Endodermal cell (in vitro differentiated cells): ENCODE data around the gene GTF2H1. TPM values are rescaled to one million over a fixed set of nuclear protein-coding genes. Genes with fewer than 3 reads are reported as not detected.

Source experiments
- DNase-seq: peaks from one replicate; pipeline ENCODE4 v3.0.0-alpha.2; 2017
- H3K27ac ChIP-seq: 2 replicates; pipeline ENCODE4 v1.5.1; 2013; ENCODE audit warnings: mild to moderate bottlenecking, low read depth, low read length, moderate library complexity
- H3K27me3 ChIP-seq: 2 replicates; pipeline ENCODE4 v1.6.1; 2013; ENCODE audit warnings: mild to moderate bottlenecking, low read length, moderate library complexity; ENCODE audit not compliant: insufficient read depth, control insufficient read depth, poor library complexity, severe bottlenecking
- H3K36me3 ChIP-seq: 2 replicates; pipeline ENCODE4 v1.7.0; 2013; ENCODE audit warnings: mild to moderate bottlenecking, low read length, moderate library complexity; ENCODE audit not compliant: control insufficient read depth, insufficient read depth
- H3K4me1 ChIP-seq: one replicate; pipeline ENCODE4 v1.7.0; 2013; ENCODE audit warnings: low read length; ENCODE audit not compliant: control insufficient read depth, insufficient read depth
- H3K4me3 ChIP-seq: 2 replicates; pipeline ENCODE4 v1.5.1; 2013; ENCODE audit warnings: mild to moderate bottlenecking, low read length, moderate library complexity
- H3K9ac ChIP-seq: 2 replicates; pipeline ENCODE4 v1.6.1; 2013; ENCODE audit warnings: mild to moderate bottlenecking, low read length, moderate library complexity; ENCODE audit not compliant: poor library complexity, severe bottlenecking; ENCODE audit errors: extremely low read depth
- H3K9me3 ChIP-seq: 2 replicates; pipeline ENCODE4 v1.6.1; 2013; ENCODE audit warnings: mild to moderate bottlenecking, low read length, moderate library complexity; ENCODE audit not compliant: control insufficient read depth
- H3K27ac Mint-ChIP-seq: 2 replicates; pipeline ENCODE4 v1.8.0; 2020; ENCODE audit warnings: mixed read lengths
- H3K27me3 Mint-ChIP-seq: 2 replicates; pipeline ENCODE4 v1.8.0; 2021; ENCODE audit warnings: mild to moderate bottlenecking, mixed read lengths; ENCODE audit not compliant: insufficient read depth
- H3K36me3 Mint-ChIP-seq: 2 replicates; pipeline ENCODE4 v1.8.0; 2020; ENCODE audit warnings: low read depth, mixed read lengths
- H3K4me1 Mint-ChIP-seq: 2 replicates; pipeline ENCODE4 v1.8.0; 2020; ENCODE audit warnings: mixed read lengths
- H3K4me3 Mint-ChIP-seq: 2 replicates; pipeline ENCODE4 v1.8.0; 2020; ENCODE audit warnings: mild to moderate bottlenecking, moderate library complexity, mixed read lengths
- H3K9me3 Mint-ChIP-seq: 2 replicates; pipeline ENCODE4 v1.8.0; 2020; ENCODE audit warnings: mild to moderate bottlenecking, mixed read lengths
- WGBS, 2 experiments: methylation state at CpG; one replicate each; pipeline versions ENCODE4 v1.1.5 to v1.1.7; 2013; ENCODE audit warnings: missing lambda C conversion rate in 2 of 2, mixed read lengths in 1 of 2; ENCODE audit not compliant: insufficient coverage in 1 of 2, insufficient read length in 1 of 2; 5-methylcytosine and 5-hydroxymethylcytosine counted together
- total RNA-seq, 2 donors: library from RNA; stranded (reverse); fragmentation: NEBNext Ultra II Directional in 1 of 2; extraction: Animal tissue kit (Norgen Biotek cat#: 25700) in 1 of 2; gene quantifications; 2 replicates in 1 of 2; 3 replicates in 1 of 2; pipeline ENCODE4 v1.2.1, GENCODE V29; 2021
- TF ChIP-seq, protein P1 (sequence below): fragments of 200-600 bp; sonication (generic); conservative IDR thresholded peaks from 2 replicates; pipeline ENCODE4 v1.5.0; 2021; ENCODE audit warnings: antibody characterized with exemption, mild to moderate bottlenecking

The GTF2H1 gene
- total RNA-seq, 2 donors from 2014 or later: 25.7 to 31.5 TPM

- TF ChIP-seq, protein P1, sequence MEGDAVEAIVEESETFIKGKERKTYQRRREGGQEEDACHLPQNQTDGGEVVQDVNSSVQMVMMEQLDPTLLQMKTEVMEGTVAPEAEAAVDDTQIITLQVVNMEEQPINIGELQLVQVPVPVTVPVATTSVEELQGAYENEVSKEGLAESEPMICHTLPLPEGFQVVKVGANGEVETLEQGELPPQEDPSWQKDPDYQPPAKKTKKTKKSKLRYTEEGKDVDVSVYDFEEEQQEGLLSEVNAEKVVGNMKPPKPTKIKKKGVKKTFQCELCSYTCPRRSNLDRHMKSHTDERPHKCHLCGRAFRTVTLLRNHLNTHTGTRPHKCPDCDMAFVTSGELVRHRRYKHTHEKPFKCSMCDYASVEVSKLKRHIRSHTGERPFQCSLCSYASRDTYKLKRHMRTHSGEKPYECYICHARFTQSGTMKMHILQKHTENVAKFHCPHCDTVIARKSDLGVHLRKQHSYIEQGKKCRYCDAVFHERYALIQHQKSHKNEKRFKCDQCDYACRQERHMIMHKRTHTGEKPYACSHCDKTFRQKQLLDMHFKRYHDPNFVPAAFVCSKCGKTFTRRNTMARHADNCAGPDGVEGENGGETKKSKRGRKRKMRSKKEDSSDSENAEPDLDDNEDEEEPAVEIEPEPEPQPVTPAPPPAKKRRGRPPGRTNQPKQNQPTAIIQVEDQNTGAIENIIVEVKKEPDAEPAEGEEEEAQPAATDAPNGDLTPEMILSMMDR: no peak
- H3K27ac ChIP-seq: no peak overlapping the region
- peaks cover 78% of the 10 kb centered on the region for H3K36me3 ChIP-seq
- Mint-ChIP-seq H3K27ac (no peak overlapping the region), H3K9me3 (peaks cover 4% of the 10 kb centered on the region), H3K36me3 (peaks cover 67% of the 10 kb centered on the region), H3K27me3 (no peaks in the 10 kb centered on the region), H3K4me1 (no peaks in the 10 kb centered on the region), H3K4me3 (no peak overlapping the region)
- 96 to 100% methylated on average over 4 of the region's 4 CpGs for WGBS, 2 experiments
- DNase-seq: no peak
- no peaks in the 10 kb centered on the region for H3K9me3 ChIP-seq
- no peaks in the 10 kb centered on the region for H3K27me3 ChIP-seq
- no peak overlapping the region for H3K4me3 ChIP-seq
- no peaks in the 10 kb centered on the region for H3K4me1 ChIP-seq
- no peak overlapping the region for H3K9ac ChIP-seq
These were observed 41.8 kb upstream of the GTF2H1 start for GRCh38 chr11:18280438-18281045.

GRCh38 chr11:18282626-18283025 is 39.7 kb upstream of the GTF2H1 start:
- Histone ChIP-seq H3K27me3 (no peaks in the 10 kb centered on the region), H3K4me3 (no peak overlapping the region), H3K9ac (no peak overlapping the region), H3K27ac (no peak overlapping the region), H3K4me1 (peaks cover 3% of the 10 kb centered on the region), H3K9me3 (no peaks in the 10 kb centered on the region), H3K36me3 (peaks cover 90% of the 10 kb centered on the region)
- H3K27me3 Mint-ChIP-seq: no peaks in the 10 kb centered on the region
- 98 to 100% methylated on average over 1 to 2 of the region's 2 CpGs for WGBS, 2 experiments
- TF ChIP-seq, protein P1: no peak
- no peaks in the 10 kb centered on the region for H3K4me1 Mint-ChIP-seq
- no peak overlapping the region for H3K27ac Mint-ChIP-seq
- no peak for DNase-seq
- no peak overlapping the region for H3K4me3 Mint-ChIP-seq
- H3K36me3 Mint-ChIP-seq: peaks cover 73% of the 10 kb centered on the region
- H3K9me3 Mint-ChIP-seq: no peaks in the 10 kb centered on the region

- WGBS, 2 experiments: 88 to 93% methylated on average over 1 of the region's 1 CpG
- TF ChIP-seq, protein P1: no peak
- Mint-ChIP-seq H3K4me1 (no peaks in the 10 kb centered on the region), H3K4me3 (no peak overlapping the region), H3K36me3 (peaks cover 67% of the 10 kb centered on the region), H3K27me3 (no peaks in the 10 kb centered on the region), H3K9me3 (no peaks in the 10 kb centered on the region), H3K27ac (no peak overlapping the region)
- no peak overlapping the region for H3K27ac ChIP-seq
- H3K4me3 ChIP-seq: no peak overlapping the region
- H3K36me3 ChIP-seq: peaks cover 90% of the 10 kb centered on the region
- H3K4me1 ChIP-seq: peaks cover 3% of the 10 kb centered on the region
- H3K27me3 ChIP-seq: no peaks in the 10 kb centered on the region
- H3K9ac ChIP-seq: no peak overlapping the region
- H3K9me3 ChIP-seq: no peaks in the 10 kb centered on the region
- no peak for DNase-seq
These were observed 36.5 kb upstream of the GTF2H1 start for GRCh38 chr11:18285841-18286240.
